ENCODE data around the gene IRAK3.

GRCh38 chr12:66162701-66163100, 26.3 kb upstream of the IRAK3 start:
- TF ChIP-seq CTCF (IDR thresholded peaks at IDR 0.05; ENCODE audit: insufficient read depth, low read length, poor library complexity, severe bottlenecking) (no peak), EZH2phosphoT487 (conservative IDR thresholded peaks at IDR 0.05; ENCODE audit: low read length) (no peak)

Data from SU-DHL-6 (cell line).